ENCODE measurements around the gene COL6A3.

DNA sequence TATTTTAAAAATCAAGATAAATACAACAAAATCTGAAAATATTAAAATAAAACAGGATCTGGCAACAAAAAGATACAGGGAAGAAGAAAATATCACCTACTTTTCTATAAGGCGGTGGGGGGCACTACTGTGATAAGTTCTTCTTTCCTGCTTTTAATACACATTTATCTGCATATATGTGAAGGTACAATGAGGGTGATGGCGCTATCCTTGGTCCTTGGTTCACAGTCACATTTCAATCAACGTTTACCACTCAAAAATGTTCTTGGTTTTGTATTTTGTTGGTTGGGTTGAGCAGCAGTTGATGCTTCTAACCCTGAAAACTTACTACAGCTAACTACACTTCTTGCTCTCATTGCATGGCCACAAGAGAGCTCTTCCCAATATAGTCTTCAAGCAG, 112.4 kb downstream of the COL6A3 start:
- TF ChIP-seq, protein P1, sequence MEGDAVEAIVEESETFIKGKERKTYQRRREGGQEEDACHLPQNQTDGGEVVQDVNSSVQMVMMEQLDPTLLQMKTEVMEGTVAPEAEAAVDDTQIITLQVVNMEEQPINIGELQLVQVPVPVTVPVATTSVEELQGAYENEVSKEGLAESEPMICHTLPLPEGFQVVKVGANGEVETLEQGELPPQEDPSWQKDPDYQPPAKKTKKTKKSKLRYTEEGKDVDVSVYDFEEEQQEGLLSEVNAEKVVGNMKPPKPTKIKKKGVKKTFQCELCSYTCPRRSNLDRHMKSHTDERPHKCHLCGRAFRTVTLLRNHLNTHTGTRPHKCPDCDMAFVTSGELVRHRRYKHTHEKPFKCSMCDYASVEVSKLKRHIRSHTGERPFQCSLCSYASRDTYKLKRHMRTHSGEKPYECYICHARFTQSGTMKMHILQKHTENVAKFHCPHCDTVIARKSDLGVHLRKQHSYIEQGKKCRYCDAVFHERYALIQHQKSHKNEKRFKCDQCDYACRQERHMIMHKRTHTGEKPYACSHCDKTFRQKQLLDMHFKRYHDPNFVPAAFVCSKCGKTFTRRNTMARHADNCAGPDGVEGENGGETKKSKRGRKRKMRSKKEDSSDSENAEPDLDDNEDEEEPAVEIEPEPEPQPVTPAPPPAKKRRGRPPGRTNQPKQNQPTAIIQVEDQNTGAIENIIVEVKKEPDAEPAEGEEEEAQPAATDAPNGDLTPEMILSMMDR (IDR thresholded peaks at IDR 0.05 in 2 of 3, conservative IDR thresholded peaks at IDR 0.05 in 1 of 3; ENCODE audit: borderline replicate concordance in 1 of 3, insufficient read depth in 1 of 3, low read depth in 2 of 3, low read length in 2 of 3), result no peak
- no peak for TF ChIP-seq POLR2A (IDR thresholded peaks at IDR 0.05; ENCODE audit: borderline replicate concordance, extremely low read depth, insufficient read depth, insufficient read length)
- no peak for TF ChIP-seq POLR2AphosphoS5 (IDR thresholded peaks at IDR 0.05; ENCODE audit: low read depth, low read length)
- TF ChIP-seq EZH2 (IDR thresholded peaks at IDR 0.05), result no peak
